GM18867 (cell line): ENCODE results near the gene CDC25B.
"Not testable (repeated sequence)": the region's sequence is repeated elsewhere in the genome, so short reads cannot be mapped to it uniquely, and the experiment has no call there.

Experiments used
- ATAC-seq: cut with Tn5 transposase; IDR thresholded peaks from one replicate; pipeline ENCODE4 v1.9.1; 2021; ENCODE audit warnings: mild to moderate bottlenecking, moderate library complexity; ENCODE audit not compliant: unreplicated experiment

Gene CDC25B

DNA sequence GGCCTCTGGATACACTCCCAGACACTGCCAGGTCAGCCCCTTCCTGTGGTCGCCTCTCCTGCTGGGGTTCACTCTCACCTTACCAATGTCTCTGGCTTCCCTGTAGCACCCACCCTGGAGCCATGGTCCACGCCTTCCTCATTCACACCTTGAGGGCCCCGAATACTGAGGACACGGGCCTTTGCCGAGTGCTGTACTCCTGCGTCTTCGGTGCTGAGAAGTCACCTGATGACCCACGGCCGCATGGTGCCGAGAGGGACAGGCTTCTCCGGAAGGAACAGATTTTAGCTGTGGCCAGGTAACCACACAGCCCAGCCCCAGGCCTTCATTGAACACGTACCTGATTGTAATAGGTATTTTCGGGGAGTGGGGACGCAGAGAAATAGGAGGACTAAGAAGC is 25.9 kb downstream of the CDC25B start:
- ATAC-seq, result no peak

DNA sequence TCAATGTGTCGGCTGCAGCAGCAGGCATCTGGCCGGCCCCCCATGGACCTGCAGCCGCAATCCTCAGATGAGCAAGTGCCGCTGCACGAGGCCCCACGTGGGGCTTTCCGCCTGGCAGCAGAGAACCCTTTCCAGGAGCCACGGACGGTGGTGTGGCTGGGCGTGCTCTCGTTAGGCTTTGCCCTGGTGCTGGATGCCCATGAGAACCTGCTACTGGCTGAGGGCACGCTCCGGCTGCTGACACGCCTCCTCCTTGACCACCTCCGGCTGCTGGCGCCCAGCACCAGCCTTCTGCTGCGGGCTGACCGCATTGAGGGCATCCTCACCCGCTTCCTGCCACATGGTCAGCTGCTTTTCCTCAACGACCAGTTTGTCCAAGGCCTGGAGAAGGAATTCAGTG is 27.8 kb downstream of the CDC25B start:
- ATAC-seq, result no peak

DNA sequence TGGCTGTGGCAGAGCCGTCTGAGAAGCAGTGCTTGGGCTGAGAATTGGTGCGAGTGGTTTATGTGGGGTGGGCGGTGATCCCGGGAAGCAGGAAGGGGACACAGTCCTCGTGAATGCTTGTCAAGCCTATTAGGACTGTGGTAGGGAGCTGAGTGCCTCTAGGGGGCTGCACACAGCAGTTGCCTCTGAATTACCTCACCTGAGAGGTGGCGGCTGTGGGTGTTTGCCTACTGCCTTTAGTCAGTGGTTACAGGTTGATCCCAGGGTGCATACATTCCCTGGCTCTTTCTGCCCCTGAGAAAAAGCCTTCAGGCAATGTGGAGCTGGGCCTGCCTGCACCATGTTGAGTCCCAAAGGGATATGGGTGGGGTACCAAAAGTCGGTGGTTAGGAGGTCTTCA is 29.4 kb downstream of the CDC25B start:
- ATAC-seq, result no peak

DNA sequence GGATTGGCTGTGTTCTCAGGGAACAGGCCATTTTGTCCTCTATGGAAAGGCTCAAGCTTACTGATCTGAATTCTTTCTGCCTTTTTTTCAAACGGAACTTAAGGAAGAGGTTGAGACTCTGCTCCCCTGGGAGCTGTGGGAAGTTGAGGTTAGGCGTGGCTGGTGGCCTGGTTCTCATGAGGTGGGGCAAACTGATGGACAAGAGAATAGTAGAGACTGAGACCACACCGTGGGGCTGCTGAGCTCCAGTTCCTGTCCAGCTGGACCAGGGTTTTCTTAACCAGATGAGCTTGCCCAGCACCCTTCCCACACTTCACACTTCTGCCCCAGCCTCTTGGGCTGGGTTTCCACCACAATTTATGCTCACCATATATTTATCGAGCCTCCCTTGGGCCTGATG is 30.3 kb downstream of the CDC25B start:
- ATAC-seq, result no peak

DNA sequence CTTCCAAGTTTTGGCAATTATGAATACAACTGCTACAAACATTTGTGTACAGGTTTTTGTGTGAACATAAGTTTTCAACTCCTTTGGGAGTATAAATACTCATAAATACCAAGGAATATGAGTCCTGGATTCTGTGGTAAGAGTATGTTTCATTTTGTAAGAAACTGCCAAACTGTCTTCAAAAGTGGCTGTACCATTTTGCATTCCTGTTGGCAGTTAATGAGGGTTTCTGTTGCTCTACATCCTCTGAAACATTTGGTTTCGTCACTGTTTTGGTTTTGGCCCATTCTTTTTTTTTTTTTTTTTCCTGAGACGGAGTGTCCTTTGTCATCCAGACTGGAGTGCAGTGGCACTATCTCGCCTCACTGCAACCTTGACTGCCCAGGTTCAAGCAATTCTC is 32.7 kb downstream of the CDC25B start:
- ATAC-seq, result no peak

DNA sequence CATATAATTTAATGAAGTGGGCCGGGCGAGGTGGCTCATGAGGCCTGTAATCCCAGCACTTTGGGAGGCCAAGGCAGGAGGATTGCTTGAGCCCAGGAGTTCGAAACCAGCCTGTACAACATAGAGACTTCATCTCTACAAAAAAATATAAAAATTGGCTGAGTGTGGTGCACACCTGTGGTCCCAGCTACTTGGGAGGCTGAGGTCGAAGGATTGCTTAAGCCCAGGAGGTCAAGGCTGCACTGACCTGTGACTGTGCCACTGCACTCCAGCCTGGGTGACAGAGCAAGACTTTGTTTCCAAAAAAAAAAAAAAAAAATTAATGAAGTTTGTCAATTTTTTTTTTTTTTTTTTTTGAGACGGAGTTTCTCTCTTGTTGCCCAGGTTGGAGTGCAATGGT is 33.8 kb downstream of the CDC25B start:
- not testable (repeated sequence) for ATAC-seq

DNA sequence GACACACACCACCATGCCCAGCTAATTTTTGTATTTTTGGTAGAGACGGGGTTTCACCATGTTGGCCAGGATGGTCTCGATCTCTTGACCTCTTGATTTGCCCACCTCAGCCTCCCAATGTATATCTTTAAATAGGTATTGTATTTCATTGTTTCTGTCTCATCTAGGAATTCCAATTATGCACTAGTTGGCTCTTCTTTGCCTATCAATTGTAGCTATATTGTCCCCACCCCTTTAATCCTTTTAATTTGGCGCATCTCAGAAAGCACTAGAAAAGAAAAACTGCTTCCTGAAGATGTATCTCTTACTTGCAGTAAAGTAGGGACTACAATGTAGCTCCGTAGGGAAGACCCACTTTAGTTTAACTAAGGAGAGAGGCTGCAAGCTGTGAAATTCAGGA is 40.0 kb downstream of the CDC25B start:
- no peak for ATAC-seq

DNA sequence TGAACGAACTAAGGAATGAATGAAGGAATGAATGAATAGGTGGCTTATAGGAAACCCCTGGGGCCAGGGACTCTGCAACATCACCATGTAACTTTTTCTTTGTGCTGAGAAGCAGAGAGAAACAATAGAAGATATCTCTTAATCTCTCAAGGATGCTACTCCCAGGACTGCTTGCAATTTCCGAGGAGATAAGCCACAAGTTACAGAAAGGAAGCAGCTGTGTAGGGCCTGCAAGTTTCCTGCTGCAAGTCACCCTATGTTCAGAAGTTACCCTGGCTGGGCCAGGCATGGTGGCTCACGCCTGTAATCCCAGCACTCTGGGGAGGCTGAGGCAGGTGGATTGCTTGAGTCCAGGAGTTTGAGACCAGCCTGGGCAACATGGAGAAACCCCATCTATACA is 43.2 kb downstream of the CDC25B start:
- no peak for ATAC-seq

DNA sequence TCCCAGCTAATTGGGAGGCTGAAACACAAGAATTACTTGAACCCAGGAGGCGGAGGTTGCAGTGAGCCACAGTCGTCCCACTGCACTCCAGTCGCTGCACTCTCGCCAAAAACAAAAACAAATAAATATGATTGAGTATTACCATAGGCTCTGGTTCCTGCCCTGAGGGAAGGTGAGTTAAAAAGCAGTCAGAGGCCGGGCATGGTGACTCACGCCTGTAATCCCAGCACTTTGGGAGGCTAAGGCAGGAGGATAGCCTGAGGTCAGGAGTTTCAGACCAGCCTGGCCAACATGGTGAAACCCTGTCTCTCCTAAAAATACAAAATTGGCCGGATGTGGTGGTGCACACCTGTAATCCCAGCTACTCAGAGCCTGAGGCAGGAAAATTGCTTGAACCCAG is 44.1 kb downstream of the CDC25B start:
- ATAC-seq, result not testable (repeated sequence)

DNA sequence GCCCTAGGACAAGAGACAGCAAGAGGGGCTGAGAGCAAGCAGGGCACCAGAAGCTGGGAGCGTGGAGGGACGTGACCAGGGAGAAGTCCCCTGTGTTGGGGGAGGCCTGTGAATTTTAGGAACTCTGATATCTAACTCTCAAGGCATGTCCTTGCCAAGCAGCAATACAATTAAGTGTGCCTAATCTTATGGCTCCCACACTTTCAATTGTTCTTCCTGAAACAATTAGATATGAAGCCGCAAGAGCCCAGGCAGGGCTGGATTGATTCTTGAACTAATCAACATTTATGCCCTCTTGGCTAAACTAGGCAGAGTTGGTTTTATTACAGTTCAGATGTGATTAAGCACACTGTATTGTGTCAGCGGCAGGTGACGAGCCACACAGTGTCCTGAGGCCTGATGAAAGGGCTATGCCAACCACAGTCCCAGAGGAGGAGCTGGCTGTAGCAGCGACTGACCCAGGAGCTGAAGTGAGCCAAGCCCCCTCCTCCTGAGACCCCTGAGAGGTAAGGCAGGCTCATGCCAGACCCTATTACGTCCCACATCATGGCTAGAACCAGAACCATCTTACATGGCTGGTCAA is 46.3 kb downstream of the CDC25B start:
- ATAC-seq, result no peak

DNA sequence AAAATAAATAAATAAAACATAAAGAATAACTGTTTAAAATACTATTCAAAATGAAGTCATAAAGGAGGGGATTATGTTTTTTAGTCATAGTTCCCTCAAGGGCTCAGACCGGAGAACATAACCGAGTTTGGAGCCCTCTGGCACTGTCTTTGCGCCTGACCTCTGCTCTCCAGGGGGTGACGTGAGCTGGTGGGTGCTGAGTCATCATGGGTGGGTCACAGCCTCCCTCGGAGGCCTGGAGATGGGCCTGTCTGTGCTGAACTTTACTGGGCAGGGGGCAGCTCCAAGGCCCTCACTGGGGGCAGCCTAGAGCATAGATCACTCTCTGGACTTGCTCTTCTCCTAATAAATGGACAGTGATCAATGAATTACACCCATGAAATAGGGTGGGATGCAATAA is 47.4 kb downstream of the CDC25B start:
- no peak for ATAC-seq

DNA sequence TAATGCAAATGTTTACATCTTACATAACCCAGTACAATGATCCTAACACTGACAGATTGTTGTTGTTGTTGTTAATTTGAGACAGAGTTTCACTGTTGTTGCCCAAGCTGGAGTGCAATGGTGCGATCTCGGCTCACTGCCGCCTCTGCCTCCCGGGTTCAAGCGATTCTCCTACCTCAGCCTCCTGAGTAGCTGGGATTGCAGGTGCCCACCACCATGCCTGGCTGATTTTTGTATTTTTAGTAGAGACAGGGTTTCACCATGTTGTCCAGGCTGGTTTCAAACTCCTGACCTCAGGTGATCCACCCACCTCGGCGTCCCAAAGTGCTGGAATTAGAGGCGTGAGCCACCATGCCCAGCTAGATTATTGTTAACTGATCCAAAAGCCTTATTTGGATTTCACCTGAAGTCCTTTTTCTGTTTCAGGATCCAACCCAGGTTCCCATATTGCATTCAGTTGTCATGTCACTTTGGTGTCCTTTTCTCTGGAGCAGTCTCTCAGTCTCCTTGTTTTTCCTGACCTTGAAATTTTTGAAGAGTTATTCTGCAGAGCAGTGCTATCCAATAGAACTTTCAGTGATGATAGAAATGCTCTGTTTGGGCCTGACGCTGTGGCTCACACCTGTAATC is 48.0 kb downstream of the CDC25B start:
- not testable (repeated sequence) for ATAC-seq

DNA sequence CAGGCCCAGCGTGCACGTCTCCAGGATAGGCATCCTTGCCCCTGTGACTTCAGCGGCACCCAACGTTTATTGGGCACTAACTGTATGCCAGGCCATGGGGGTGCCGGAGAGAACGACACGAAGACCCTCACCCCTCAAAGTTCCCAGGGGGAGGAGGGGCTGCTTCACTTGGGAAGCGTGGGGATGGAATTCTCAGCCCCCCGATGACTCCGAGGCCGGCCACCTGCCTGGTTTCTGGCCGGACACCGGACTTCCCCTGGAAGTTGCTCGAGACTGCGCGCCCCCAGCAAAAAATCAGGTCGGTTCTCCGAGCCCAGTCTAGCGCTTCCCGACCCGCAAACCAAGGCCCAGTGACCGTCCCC is 50.2 kb downstream of the CDC25B start:
- no peak for ATAC-seq

DNA sequence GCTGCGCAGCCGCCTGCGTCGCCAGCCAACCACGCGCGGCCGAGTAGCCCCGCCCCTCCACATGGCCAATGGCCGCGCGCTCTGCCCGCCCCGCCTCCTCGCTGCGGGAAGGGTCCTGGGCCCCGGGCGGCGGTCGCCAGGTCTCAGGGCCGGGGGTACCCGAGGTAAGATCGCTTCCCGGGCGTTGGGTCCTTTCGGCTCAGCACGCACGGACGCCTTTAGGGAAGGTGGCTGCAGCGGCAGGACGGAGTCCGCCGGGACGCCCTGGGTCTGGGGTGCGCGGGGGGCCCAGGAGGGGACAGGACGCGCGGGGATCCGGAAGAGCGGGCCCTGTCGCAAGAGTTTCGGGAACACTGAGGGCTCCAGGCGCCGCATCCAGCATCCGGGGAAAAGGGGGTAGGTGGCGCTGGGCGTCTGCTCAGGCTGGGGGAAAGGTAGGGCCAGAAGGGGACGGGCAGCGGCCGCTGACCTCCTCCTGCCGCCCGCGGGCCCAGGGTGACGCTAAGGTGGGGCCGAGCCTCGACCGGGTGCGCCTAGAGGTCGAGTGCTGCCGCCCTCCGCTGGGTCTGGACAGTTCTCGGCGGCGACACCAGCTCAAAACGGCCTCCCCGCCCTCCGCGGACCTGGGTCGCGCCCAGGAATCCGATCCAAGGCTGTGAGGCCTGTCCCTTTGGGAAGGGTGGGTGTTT is 50.8 kb downstream of the CDC25B start, which contains the start of gene MAVS:
Gene MAVS, plus strand, starts transcription at position 95 of the 689 bp plus-strand sequence. CDS start 7,791 bp downstream, outside the sequence.
- ATAC-seq, result peak; percentile 92

DNA sequence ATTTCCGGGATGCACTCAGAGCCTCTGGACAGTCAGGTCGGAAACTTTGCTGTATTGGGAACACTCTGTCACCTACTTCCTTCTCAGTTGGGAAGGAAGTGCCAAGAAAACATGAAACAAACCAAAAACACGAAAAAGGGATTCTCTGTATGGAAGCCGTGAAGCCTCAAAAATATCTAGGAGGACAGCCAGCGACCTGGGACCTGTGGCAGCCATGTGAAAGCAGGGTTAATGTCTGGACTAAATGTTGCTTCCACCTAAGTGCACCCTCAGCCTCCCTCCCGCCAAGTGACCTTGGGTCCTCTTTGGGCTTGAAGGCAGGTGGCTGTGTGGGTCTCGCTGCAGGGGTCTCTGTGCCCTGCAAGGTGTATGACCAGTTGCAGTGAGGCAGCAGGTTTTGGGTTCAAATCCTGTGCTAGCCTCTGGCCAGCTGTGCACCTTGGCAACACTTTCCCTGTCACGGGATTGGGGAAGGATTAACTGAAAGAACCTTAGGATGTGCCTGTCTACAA is 51.4 kb downstream of the CDC25B start:
- no peak for ATAC-seq

DNA sequence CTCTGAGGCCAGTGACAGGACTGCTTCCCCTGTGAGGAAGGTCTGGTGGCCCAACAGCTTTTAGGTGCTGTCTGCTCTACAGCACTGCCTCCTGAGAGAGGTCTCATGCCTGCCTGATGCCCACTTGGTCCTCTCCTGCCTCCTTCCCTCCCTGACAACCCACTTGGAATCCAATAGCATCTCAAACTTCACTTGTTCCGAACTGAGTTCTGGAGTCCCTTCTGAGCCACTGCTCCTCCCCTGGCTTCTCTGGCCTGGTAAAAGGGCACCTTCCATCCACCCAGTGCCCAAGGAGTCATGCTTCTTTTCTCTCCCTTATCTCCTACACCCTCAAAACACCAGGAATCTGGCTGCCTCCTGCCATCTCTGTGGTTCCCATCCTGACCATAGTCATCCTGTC is 52.5 kb downstream of the CDC25B start:
- no peak for ATAC-seq

DNA sequence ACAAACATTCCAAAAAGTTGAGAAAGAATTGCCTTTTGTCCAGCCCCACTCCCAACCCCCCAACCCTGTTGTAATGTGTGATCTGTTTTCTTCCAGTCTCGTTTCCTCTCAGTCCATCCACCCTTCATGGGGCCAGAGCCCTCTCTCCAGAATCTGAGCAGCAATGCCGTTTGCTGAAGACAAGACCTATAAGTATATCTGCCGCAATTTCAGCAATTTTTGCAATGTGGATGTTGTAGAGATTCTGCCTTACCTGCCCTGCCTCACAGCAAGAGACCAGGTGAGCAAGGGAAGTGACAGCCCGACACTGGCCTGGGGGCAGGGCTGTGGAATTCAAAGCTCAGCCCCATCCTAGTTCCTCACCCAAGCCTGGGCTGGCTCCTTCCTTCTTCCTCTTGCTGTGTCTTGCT is 58.4 kb downstream of the CDC25B start:
- no peak for ATAC-seq
